ENCODE results near the gene MDFIC. TPM values are rescaled to one million over a fixed set of nuclear protein-coding genes. Genes with fewer than 3 reads are reported as not detected.

MDFIC gene
- total and polyA plus RNA-seq, 2 of the 4 experiments (the other 2 are of a cell fraction): 16.9 to 35.0 TPM

DNA sequence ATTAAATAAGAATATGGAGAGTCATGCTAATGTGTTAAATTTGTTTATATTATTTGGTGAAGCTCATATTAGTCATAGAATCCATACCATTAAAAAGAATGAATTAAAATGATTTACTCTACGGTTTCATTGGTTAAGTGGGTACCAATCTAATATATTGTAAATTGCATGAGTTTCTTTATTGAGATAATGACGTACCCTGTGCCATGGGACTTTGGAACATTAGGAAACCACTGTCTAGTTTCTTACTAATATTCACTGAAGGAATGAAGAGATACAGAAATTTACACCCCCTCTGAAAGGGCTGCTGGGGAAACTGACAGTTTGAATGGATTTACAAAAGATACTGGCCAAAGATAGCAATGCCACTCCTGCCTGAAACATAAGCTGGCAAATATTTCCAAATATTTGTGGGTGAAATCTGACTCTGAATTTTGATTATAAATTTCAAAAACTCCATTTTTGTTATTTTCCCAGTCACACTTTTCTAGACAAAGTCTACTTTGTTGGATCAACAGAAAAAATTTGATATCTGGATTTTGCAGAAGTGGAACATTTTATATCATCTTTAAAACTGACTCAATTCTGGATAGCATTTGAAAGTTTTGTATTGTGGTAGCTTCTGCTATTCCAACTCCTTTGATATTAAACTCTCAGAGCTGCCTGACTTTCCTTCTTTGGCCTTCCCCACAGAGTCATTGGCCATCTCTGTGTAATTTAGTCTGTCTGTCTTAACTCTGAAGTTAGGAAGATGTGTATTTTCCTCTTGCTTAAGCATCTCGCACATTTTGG, 22.3 kb downstream of the MDFIC start:
- ATAC-seq (ENCODE audit: low read depth): peak; percentile 48
- BruUV-seq (replicated peaks): no TSS peak
- H3K9ac ChIP-seq (ENCODE audit: low read depth, low read length): no peak overlapping the region

More for the DNA sequence above, 22.3 kb downstream of the MDFIC start:
- peak overlapping the region; percentile 73 for H2BK20ac ChIP-seq (ENCODE audit: low read depth, low read length)
- peak overlapping the region; percentile 76 for H4K91ac ChIP-seq (ENCODE audit: insufficient read depth, low read depth, low read length)
- 0 out of 2 replicates have a peak overlapping the region, but pooled peaks have one; percentile 18 for H2AK5ac ChIP-seq (ENCODE audit: low read depth, low read length)
- H4K20me1 ChIP-seq (ENCODE audit: insufficient read depth, low read length): no peaks in the 10 kb centered on the region
- peak overlapping the region; percentile 60; the same call in 1 of the 2 replicates for H4K5ac ChIP-seq (ENCODE audit: low read depth, low read length)
- TF ChIP-seq, protein P1, sequence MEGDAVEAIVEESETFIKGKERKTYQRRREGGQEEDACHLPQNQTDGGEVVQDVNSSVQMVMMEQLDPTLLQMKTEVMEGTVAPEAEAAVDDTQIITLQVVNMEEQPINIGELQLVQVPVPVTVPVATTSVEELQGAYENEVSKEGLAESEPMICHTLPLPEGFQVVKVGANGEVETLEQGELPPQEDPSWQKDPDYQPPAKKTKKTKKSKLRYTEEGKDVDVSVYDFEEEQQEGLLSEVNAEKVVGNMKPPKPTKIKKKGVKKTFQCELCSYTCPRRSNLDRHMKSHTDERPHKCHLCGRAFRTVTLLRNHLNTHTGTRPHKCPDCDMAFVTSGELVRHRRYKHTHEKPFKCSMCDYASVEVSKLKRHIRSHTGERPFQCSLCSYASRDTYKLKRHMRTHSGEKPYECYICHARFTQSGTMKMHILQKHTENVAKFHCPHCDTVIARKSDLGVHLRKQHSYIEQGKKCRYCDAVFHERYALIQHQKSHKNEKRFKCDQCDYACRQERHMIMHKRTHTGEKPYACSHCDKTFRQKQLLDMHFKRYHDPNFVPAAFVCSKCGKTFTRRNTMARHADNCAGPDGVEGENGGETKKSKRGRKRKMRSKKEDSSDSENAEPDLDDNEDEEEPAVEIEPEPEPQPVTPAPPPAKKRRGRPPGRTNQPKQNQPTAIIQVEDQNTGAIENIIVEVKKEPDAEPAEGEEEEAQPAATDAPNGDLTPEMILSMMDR (conservative IDR thresholded peaks at IDR 0.05; ENCODE audit: low read depth, low read length): no peak
- no peak for TF ChIP-seq RAD21 (IDR thresholded peaks at IDR 0.05; ENCODE audit: low read length)
- peak overlapping the region; percentile 86 for H2BK120ac ChIP-seq (ENCODE audit: low read depth, low read length)
- H2BK5ac ChIP-seq (ENCODE audit: low read depth, low read length, poor library complexity, severe bottlenecking): peak overlapping the region; percentile 93
- peaks cover 12 to 57% of the 10 kb centered on the region in 2 experiments; a peak in 3 of 4 replicates for H3K79me1 ChIP-seq (ENCODE audit: low read depth in 1 of 2, low read length in 2 of 2)
- peaks cover 1% of the 10 kb centered on the region; the same call in 1 of the 2 replicates for H3K4me1 ChIP-seq (ENCODE audit: control insufficient read depth, insufficient read depth, low read length)
- in situ Hi-C loops (cut with MboI; ENCODE audit: low sequenced_read_pairs): no loop called here
- dilution Hi-C loops (cut with HindIII; ENCODE audit: low sequenced_read_pairs, unreplicated experiment): no loop called here
- peak overlapping the region; percentile 69; the same call in 1 of the 2 replicates for H3K4ac ChIP-seq (ENCODE audit: low read depth, low read length)
- H3K4me3 ChIP-seq (ENCODE audit: insufficient read depth, low read depth, low read length): peak overlapping the region; percentile 8; the same call in 1 of the 2 replicates
- peak overlapping the region; percentile 59; the same call in 1 of the 2 replicates for H3K14ac ChIP-seq (replicated peaks; ENCODE audit: low read depth, low read length)
- no peaks in the 10 kb centered on the region for H3K9me3 ChIP-seq (ENCODE audit: control insufficient read depth, insufficient read depth, low read length)
- peak overlapping the region; percentile 36; the same call in 1 of the 2 replicates for H3K27ac ChIP-seq (ENCODE audit: insufficient read depth, low read length)
- peak overlapping the region; percentile 92; the same call in 1 of the 2 replicates for H3K4me2 ChIP-seq (ENCODE audit: low read depth, low read length)
- no peak for DNase-seq
- H3K27me3 ChIP-seq (ENCODE audit: control insufficient read depth, insufficient read depth, low read length): no peaks in the 10 kb centered on the region
- peak overlapping the region; percentile 63 for H3K56ac ChIP-seq (ENCODE audit: extremely low read depth, insufficient read depth, low read length)
- H3K36me3 ChIP-seq (ENCODE audit: control insufficient read depth, insufficient read depth, low read length): peaks cover 3% of the 10 kb centered on the region
- CTCF ChIA-PET: interaction anchor here (0.8 kb wide), 2 partner anchors 11 kb away, joined by 3 read pairs; no protein-coding TSS in a partner anchor
- WGBS, 2 experiments (ENCODE audit: extremely low coverage in 2 of 2, insufficient read length in 1 of 2): no CpG with 5 or more reads among the region's 3 CpGs
- no peak overlapping the region for H2AK9ac ChIP-seq (replicated peaks; ENCODE audit: low read depth, low read length, poor library complexity)
- H3K23ac ChIP-seq (ENCODE audit: low read depth, low read length): peak overlapping the region; percentile 50; the same call in 1 of the 2 replicates
- peak overlapping the region in 1 of 2 experiments; percentile 76; a peak in 3 of 4 replicates for H4K8ac ChIP-seq (ENCODE audit: low read depth in 2 of 2, low read length in 2 of 2)
- H3K18ac ChIP-seq (ENCODE audit: low read depth, low read length): peak overlapping the region; percentile 86; the same call in 1 of the 2 replicates
- POLR2A ChIA-PET (ENCODE audit: unreplicated experiment): no interaction called here
- no peak overlapping the region for H2AFZ ChIP-seq (replicated peaks; ENCODE audit: low read length, poor library complexity)
- intact Hi-C loops (cut with micrococcal nuclease): loop anchor here (2.0 kb wide), 1 partner anchor 17 kb away; no protein-coding TSS in a partner anchor
- H3K9me1 ChIP-seq (ENCODE audit: insufficient read depth, low read length): no peaks in the 10 kb centered on the region
- no peak overlapping the region for H2BK15ac ChIP-seq (ENCODE audit: low read depth, low read length)

All from IMR-90 (cell line).